Measurements from ENCODE around the gene MRNIP.

The MRNIP gene

GRCh38 chr5:179798144-179798770 is 60.4 kb downstream of the MRNIP start:
- TF ChIP-seq GATA2 (IDR thresholded peaks at IDR 0.05; ENCODE audit: low read depth, low read length) (no peak), GATA3 (IDR thresholded peaks at IDR 0.05; ENCODE audit: low read depth, low read length) (no peak)

DNA sequence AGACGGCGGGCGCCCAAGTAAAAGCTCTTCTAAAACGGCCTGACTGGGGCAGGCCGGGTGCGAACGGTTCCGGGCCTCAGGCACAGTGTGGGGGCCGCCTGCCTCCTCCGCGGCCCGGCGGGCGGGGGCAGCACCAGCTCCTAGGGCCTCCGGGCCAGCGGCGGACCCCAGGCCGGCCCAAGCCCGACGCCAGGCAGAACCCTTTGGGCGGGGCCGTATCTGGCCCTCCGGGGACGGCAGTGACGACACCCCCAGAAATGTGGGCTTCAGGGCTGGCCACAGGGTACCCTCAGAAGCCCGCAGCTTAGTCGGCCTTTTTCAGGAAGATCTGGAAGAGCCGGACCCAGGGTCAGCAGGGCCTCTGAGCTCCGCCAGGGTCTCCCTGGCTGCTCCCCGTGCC is 60.9 kb downstream of the MRNIP start:
- TF ChIP-seq GATA2 (IDR thresholded peaks at IDR 0.05; ENCODE audit: low read depth, low read length) (no peak), GATA3 (IDR thresholded peaks at IDR 0.05; ENCODE audit: low read depth, low read length) (no peak)

DNA sequence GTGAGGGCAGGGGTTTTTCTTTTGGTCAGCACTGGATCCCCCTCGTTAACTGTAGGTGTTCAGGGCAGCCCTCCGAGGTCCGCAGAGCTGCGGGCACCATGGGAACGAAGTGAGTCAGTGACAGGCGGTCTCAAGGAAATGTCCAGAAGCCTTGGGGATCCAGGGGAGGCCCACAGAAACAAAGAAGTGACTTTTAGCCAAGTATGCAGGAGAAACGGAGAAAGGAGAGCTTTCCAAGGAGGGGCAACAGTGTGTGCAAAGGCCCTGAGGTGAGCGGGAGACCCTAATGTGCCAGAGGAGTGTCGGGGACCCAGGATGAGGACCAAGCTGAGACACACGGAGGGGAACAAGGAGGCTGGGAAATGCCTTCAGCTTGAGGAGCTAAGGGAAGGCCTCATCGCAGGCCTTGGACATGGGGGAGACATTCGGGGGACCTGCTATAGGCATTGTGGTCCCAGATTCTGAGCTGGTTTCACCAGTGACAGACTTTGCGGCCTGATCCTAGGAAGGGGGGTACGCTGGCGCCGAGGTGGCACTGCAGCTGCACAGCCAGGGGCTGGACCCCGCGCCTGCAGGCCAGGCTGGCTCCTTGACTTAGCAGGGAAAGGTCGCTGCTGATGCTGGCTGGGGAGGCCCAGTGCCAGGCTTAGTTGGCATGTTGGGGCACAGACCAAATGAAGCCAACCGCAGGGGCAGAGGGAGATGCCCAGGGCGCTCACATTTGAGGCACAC is 61.6 kb downstream of the MRNIP start:
- TF ChIP-seq GATA3 (IDR thresholded peaks at IDR 0.05; ENCODE audit: low read depth, low read length) (no peak), GATA2 (IDR thresholded peaks at IDR 0.05; ENCODE audit: low read depth, low read length) (no peak)

DNA sequence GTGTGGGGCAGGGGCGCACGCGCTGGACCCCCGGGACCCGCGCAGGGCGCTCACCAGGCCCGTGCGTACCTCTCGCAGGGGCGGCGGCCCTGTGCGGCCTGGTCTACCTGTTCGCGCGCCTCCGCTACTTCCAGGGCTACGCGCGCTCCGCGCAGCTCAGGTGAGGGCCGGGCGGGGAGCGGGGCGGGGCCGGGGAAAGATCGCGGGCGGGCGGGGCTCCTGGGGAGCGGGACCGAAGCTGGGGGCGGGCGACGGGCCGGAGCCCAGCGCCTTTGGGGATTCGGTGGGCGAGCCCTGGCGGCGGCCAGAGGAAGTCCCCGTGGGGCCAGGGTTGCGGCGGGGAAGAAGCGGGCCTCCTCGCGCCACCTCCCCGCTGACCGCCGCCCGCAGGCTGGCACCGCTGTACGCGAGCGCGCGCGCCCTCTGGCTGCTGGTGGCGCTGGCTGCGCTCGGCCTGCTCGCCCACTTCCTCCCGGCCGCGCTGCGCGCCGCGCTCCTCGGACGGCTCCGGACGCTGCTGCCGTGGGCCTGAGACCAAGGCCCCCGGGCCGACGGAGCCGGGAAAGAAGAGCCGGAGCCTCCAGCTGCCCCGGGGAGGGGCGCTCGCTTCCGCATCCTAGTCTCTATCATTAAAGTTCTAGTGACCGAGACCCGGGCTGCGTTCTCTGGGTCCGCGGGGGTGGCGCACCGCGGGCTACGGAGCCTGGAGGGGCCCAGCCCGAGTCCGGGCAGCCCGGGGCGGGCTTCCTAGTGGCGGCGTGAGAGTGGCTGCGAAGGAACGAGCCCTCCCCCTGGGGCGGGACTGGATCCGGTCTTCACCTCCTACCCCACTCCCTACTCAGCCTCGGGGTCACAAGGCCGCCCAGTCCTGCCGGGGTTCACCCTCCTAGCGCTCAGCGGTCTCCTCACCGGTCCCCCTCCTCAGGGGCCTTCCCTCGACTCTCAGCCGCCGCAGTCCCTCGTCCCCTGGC is 62.5 kb downstream of the MRNIP start:
- TF ChIP-seq GATA2 (IDR thresholded peaks at IDR 0.05; ENCODE audit: low read depth, low read length) (no peak), GATA3 (IDR thresholded peaks at IDR 0.05; ENCODE audit: low read depth, low read length) (no peak)

- no peak for TF ChIP-seq GATA2 (IDR thresholded peaks at IDR 0.05; ENCODE audit: low read depth, low read length)
- no peak for TF ChIP-seq GATA3 (IDR thresholded peaks at IDR 0.05; ENCODE audit: low read depth, low read length)
Measured at GRCh38 chr5:179795049-179795862, 63.4 kb downstream of the MRNIP start.

- TF ChIP-seq GATA2 (IDR thresholded peaks at IDR 0.05; ENCODE audit: low read depth, low read length) = no peak
- TF ChIP-seq GATA3 (IDR thresholded peaks at IDR 0.05; ENCODE audit: low read depth, low read length) = no peak
Measured at GRCh38 chr5:179794575-179794974, 64.0 kb downstream of the MRNIP start.

DNA sequence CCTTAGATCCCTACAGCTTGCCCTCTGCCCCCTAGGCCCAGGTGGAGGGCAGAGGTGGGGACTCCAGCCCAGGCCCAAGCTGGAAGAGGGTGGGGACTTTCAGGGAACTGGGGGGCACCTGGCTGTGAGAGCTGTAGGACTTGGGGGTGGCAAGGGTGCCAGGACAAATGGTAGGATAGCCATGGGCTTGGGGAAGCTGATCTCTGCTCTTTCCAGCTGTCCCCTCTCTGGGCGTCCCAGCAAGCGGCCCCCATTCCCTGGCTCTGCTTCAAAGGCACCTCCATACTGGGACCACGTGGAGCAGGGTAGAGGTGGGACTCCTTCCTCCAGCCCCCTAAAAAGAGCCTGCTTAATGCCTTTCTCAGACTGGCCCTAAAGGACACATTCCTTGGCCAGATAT is 64.4 kb downstream of the MRNIP start:
- TF ChIP-seq GATA3 (IDR thresholded peaks at IDR 0.05; ENCODE audit: low read depth, low read length) (no peak), GATA2 (IDR thresholded peaks at IDR 0.05; ENCODE audit: low read depth, low read length) (no peak)

GRCh38 chr5:179793468-179794139 is 65.0 kb downstream of the MRNIP start, which contains the start of gene LTC4S:
LTC4S (plus strand) TSS chr5:179793986; CDS start chr5:179794081, 95 bp downstream.
- TF ChIP-seq GATA3 (IDR thresholded peaks at IDR 0.05; ENCODE audit: low read depth, low read length) (no peak), GATA2 (IDR thresholded peaks at IDR 0.05; ENCODE audit: low read depth, low read length) (no peak)

GRCh38 chr5:179792612-179793467 is 65.8 kb downstream of the MRNIP start:
- TF ChIP-seq GATA2 (IDR thresholded peaks at IDR 0.05; ENCODE audit: low read depth, low read length) = no peak
- TF ChIP-seq GATA3 (IDR thresholded peaks at IDR 0.05; ENCODE audit: low read depth, low read length) = no peak

- TF ChIP-seq GATA3 (IDR thresholded peaks at IDR 0.05; ENCODE audit: low read depth, low read length) (no peak), GATA2 (IDR thresholded peaks at IDR 0.05; ENCODE audit: low read depth, low read length) (no peak)
Measured at GRCh38 chr5:179791881-179792611, 66.6 kb downstream of the MRNIP start.

DNA sequence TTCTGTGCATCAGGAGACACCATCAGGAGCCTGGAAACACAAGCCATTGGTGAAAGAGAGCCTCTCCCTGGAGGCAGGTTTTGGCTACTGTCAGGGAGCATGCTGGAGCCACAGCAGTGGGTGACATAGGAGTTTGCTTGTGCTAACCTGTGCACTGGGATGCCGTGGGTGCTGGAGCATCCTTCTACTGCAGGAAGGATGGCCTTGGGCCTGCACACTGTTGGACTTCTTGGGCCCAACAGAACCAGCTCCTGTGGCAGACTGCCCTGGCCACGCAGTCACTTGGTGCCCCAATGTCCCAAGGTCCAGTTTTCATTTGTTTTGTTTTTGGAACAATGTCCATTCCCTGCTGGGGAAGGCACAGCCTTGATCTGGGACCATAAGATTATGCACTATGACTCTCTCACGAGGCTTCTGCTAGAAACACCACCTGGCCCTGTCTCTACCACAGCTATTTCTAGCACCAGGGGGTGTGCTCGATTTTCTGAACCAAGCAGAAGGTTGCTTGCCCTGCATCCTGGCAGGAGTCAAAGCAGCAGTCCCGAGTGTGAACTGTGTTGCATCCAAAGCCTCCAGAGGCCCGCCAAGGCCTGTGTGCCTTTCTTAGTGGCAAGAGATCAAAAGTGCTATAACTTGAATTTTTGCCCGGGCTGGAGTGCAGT is 70.3 kb downstream of the MRNIP start:
- TF ChIP-seq GATA2 (IDR thresholded peaks at IDR 0.05; ENCODE audit: low read depth, low read length) = no peak
